Progenitor cell of endocrine pancreas (in vitro differentiated cells): ENCODE data around the gene IPO11. TPM values are rescaled to one million over a fixed set of nuclear protein-coding genes. Genes with fewer than 3 reads are reported as not detected.

Source experiments
- DNase-seq: peaks from one replicate; pipeline ENCODE4 v3.0.0; 2021; ENCODE audit warnings: low spot score; ENCODE audit not compliant: unreplicated experiment
- H3K27ac Mint-ChIP-seq: 2 replicates; pipeline ENCODE4 v1.8.0; 2021; ENCODE audit warnings: mild to moderate bottlenecking, moderate library complexity, mixed read lengths
- H3K27me3 Mint-ChIP-seq: 2 replicates; pipeline ENCODE4 v1.8.0; 2021; ENCODE audit warnings: mixed read lengths
- H3K36me3 Mint-ChIP-seq: 2 replicates; pipeline ENCODE4 v1.8.0; 2022; ENCODE audit warnings: mixed read lengths; ENCODE audit not compliant: insufficient read depth
- H3K4me1 Mint-ChIP-seq: 2 replicates; pipeline ENCODE4 v1.8.0; 2021; ENCODE audit warnings: low read depth, mixed read lengths
- H3K4me3 Mint-ChIP-seq: 2 replicates; pipeline ENCODE4 v1.8.0; 2021; ENCODE audit warnings: low read depth, mild to moderate bottlenecking, moderate library complexity, mixed read lengths
- H3K9me3 Mint-ChIP-seq: 2 replicates; pipeline ENCODE4 v1.8.0; 2021; ENCODE audit warnings: low read depth, mixed read lengths
- total RNA-seq: library from RNA; stranded (reverse); gene quantifications from 2 replicates; pipeline ENCODE4 v1.2.1, GENCODE V29; 2021
- TF ChIP-seq, protein P1 (sequence below): fragments of 200-600 bp; sonication (generic); IDR thresholded peaks from one replicate; pipeline ENCODE4 v1.5.0; 2021; ENCODE audit warnings: antibody characterized with exemption, mild to moderate bottlenecking; ENCODE audit not compliant: unreplicated experiment

IPO11 gene
- total RNA-seq, 1 donor from 2014 or later, result 32.7 TPM

DNA sequence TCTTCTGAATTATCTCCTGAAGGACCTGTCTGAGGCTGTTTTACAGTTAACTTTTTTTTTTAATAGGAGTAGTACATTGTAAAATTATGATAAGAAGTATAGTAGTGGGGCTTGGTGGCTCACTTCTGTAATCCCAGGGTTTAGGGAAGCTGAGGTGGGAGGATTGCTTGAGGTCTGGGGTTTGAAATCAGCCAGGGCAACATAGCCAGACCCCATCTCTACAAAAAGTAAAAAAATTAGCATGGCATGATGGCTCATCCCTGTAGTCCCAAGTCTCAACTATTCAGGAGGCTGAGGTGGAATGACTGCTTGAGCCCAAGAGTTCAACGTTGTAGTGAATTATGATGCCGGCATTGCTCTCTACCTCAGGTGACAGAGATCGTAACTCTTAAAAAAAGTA is 7.0 kb downstream of the IPO11 start:
- TF ChIP-seq, protein P1, sequence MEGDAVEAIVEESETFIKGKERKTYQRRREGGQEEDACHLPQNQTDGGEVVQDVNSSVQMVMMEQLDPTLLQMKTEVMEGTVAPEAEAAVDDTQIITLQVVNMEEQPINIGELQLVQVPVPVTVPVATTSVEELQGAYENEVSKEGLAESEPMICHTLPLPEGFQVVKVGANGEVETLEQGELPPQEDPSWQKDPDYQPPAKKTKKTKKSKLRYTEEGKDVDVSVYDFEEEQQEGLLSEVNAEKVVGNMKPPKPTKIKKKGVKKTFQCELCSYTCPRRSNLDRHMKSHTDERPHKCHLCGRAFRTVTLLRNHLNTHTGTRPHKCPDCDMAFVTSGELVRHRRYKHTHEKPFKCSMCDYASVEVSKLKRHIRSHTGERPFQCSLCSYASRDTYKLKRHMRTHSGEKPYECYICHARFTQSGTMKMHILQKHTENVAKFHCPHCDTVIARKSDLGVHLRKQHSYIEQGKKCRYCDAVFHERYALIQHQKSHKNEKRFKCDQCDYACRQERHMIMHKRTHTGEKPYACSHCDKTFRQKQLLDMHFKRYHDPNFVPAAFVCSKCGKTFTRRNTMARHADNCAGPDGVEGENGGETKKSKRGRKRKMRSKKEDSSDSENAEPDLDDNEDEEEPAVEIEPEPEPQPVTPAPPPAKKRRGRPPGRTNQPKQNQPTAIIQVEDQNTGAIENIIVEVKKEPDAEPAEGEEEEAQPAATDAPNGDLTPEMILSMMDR, result no peak
- Mint-ChIP-seq H3K27ac (no peak overlapping the region), H3K9me3 (no peaks in the 10 kb centered on the region), H3K4me3 (no peak overlapping the region), H3K4me1 (no peaks in the 10 kb centered on the region), H3K36me3 (no peaks in the 10 kb centered on the region), H3K27me3 (no peaks in the 10 kb centered on the region)
- DNase-seq, result no peak

DNA sequence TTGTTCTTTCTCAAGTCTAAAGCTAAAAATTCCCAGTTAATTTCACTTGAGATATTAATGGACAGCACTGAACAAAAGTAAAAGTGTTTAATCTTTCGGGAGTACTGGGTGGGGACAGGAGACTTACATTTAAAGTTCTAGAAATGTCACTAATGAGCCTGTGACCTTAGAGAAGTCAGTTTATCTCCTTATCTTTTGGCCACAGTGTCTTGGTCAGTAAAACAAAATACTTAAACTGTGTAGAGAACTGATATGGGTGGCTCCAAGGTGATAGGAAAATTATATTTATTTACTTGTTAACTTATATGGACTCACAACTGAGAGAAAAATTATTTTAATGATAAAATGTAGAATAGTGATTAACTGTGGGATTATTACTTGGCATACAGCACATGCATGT is 8.9 kb downstream of the IPO11 start:
- no peak for DNase-seq
- no peaks in the 10 kb centered on the region for H3K27me3 Mint-ChIP-seq
- no peaks in the 10 kb centered on the region for H3K36me3 Mint-ChIP-seq
- no peaks in the 10 kb centered on the region for H3K9me3 Mint-ChIP-seq
- TF ChIP-seq, protein P1, result no peak
- no peak overlapping the region for H3K4me3 Mint-ChIP-seq
- no peaks in the 10 kb centered on the region for H3K4me1 Mint-ChIP-seq
- H3K27ac Mint-ChIP-seq, result peak overlapping the region; percentile 51

DNA sequence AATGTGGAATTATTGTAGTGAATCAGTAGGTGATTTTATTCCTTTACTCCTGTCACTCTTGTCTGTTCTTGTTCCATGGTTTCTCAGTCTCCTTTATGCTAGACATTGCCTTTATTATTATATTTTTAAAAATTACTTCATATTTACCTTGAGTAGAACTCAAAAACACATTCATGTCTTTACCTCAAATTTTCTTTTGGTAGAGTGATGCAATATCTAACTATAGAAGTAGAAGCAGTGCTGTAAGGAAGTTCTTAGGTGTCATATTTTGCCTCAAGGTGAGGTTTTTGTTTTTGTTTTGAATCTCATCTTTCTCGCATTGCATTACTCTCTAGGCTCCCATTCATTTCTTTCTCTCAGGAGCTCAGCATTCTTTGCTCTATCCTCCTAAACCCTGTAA is 12.2 kb downstream of the IPO11 start:
- Mint-ChIP-seq H3K9me3 (no peaks in the 10 kb centered on the region), H3K36me3 (no peaks in the 10 kb centered on the region), H3K27me3 (no peaks in the 10 kb centered on the region), H3K4me3 (no peak overlapping the region), H3K4me1 (no peaks in the 10 kb centered on the region), H3K27ac (no peak overlapping the region)
- TF ChIP-seq, protein P1, result no peak
- DNase-seq, result no peak

DNA sequence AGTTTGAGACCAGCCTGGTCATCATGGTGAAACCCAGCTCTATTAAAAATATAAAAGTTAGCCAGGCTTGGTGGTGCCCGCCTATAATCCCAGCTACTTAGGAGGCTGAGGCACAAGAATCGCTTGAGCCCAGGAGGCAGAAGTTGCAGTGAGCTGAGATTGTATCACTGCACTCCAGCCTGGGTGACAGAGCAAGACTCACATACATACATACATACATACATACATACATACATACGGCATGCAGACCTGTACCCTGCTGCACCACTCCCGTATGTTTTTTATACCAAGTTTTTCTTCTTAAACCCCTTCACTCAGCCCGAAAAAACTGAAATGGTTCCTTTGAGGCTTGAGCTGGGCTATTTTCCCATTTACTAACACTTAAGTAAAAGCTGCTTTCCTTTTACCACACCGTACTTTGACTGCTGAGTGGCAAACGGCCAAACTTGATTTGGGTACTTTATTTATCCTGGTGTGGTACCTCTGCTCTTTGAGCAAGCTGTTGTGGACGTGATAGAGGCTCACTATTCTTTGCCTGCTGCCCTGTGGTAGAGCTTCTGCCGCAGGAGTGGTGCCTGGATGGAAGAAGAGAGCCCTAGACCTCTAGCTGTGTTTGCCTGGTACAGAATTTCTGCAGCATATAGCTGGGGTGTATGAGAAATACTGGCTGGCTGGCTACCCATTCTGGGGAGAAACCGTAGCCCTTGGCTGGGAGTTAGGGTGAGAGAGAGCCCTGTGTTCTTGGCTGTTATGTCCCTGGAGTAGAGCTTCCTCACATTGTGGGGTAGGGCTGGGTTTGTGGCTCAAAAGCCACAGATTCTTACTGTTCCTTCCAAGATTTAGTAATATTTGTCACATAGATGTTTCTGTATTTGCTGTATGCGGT is 19.4 kb downstream of the IPO11 start:
- Mint-ChIP-seq H3K4me3 (no peak overlapping the region), H3K4me1 (peaks cover 7% of the 10 kb centered on the region), H3K36me3 (no peaks in the 10 kb centered on the region), H3K9me3 (no peaks in the 10 kb centered on the region), H3K27ac (peak overlapping the region; percentile 4), H3K27me3 (no peaks in the 10 kb centered on the region)
- DNase-seq, result no peak
- TF ChIP-seq, protein P1, result no peak

DNA sequence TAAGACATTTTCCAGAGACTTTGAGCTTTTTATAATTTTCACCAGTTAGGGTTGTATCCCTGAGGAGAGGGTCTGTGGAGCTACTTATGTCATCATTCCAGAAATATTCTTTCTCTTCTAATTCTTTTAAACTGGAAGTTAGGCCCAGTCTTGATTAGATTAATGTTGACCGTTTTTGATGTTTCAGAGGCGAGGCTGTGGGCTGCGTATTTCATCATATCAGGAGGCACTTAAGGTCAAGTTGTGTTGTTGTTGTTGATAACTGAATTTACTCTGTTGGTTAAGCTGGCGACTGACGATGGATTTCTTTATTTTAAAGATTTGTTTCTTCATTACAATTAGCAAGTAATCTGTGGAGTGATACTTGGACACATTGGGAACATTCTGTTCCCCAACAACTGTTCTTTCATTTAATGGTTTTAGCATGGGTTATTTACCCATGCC is 20.1 kb downstream of the IPO11 start:
- Mint-ChIP-seq H3K36me3 (no peaks in the 10 kb centered on the region), H3K4me3 (no peak overlapping the region), H3K4me1 (peaks cover 7% of the 10 kb centered on the region), H3K27me3 (no peaks in the 10 kb centered on the region), H3K9me3 (no peaks in the 10 kb centered on the region), H3K27ac (no peak overlapping the region)
- DNase-seq, result no peak
- TF ChIP-seq, protein P1, result no peak
